ENCODE measurements around the gene TMEM247.
"Not testable (repeated sequence)": the region's sequence is repeated elsewhere in the genome, so short reads cannot be mapped to it uniquely, and the experiment has no call there.

TMEM247 gene

GRCh38 chr2:46512185-46512584 is 32.8 kb downstream of the TMEM247 start:
- no peak for DNase-seq (ENCODE audit: low read depth in 2 of 2)

- no peak for DNase-seq (ENCODE audit: low read depth in 2 of 2)
These were observed 35.4 kb downstream of the TMEM247 start for GRCh38 chr2:46514738-46515137.

- DNase-seq (ENCODE audit: low read depth in 2 of 2) = no peak
These were observed 38.1 kb downstream of the TMEM247 start for GRCh38 chr2:46517485-46517884.

- no peak for DNase-seq (ENCODE audit: low read depth in 2 of 2)
These were observed 39.5 kb downstream of the TMEM247 start for GRCh38 chr2:46518861-46519260.

- DNase-seq (ENCODE audit: low read depth in 2 of 2) = no peak
These were observed 39.9 kb downstream of the TMEM247 start for GRCh38 chr2:46519265-46519664.

GRCh38 chr2:46520130-46520711 is 40.9 kb downstream of the TMEM247 start:
- DNase-seq (ENCODE audit: low read depth in 2 of 2) = no peak

GRCh38 chr2:46521215-46521683 is 41.9 kb downstream of the TMEM247 start:
- no peak for DNase-seq (ENCODE audit: low read depth in 2 of 2)

- DNase-seq (ENCODE audit: low read depth in 2 of 2) = not testable (repeated sequence)
These were observed 43.0 kb downstream of the TMEM247 start for GRCh38 chr2:46522385-46522784.

GRCh38 chr2:46525522-46526155 is 46.3 kb downstream of the TMEM247 start:
- no peak for DNase-seq (ENCODE audit: low read depth in 2 of 2)

- DNase-seq (ENCODE audit: low read depth in 2 of 2) = no peak
These were observed 49.5 kb downstream of the TMEM247 start for GRCh38 chr2:46528880-46529279.

GRCh38 chr2:46530639-46531038 is 51.3 kb downstream of the TMEM247 start:
- no peak for DNase-seq (ENCODE audit: low read depth in 2 of 2)

GRCh38 chr2:46531863-46532262 is 52.5 kb downstream of the TMEM247 start:
- DNase-seq (ENCODE audit: low read depth in 2 of 2) = no peak

Measured in stimulated activated CD8-positive, alpha-beta memory T cell treated with anti-CD3 and anti-CD28 coated beads, Interleukin-2, amount 100 ng/mL, for 48 hours (primary cell).